GM19193 (cell line): Measurements from ENCODE around the gene HARS1.

ENCODE experiments used
- POLR2A ChIP-seq: IDR thresholded peaks from 4 replicates; pipeline ENCODE4 v1.6.1; 2011; ENCODE audit not compliant: insufficient read depth, insufficient read length; ENCODE audit errors: extremely low read depth

HARS1 gene

GRCh38 chr5:140690941-140691924 is at the start of gene HARS1, which contains the start of gene HARS2:
Gene HARS1, minus strand, starts transcription at chr5:140691370. Its CDS starts 66 bp downstream, at chr5:140691304.
Gene HARS2, plus strand, starts transcription at chr5:140691455. Its CDS starts 194 bp downstream, at chr5:140691649.
- TF ChIP-seq POLR2A: peak; percentile 96

GRCh38 chr5:140737486-140737885 is 46.3 kb upstream of the HARS1 start:
- TF ChIP-seq POLR2A: no peak

GRCh38 chr5:140734354-140734753 is 43.2 kb upstream of the HARS1 start:
- TF ChIP-seq POLR2A: no peak

GRCh38 chr5:140733098-140733497 is 41.9 kb upstream of the HARS1 start:
- no peak for TF ChIP-seq POLR2A

GRCh38 chr5:140725799-140726471 is 34.8 kb upstream of the HARS1 start:
- no peak for TF ChIP-seq POLR2A

- no peak for TF ChIP-seq POLR2A
These were observed 27.1 kb upstream of the HARS1 start for GRCh38 chr5:140718266-140718592.

GRCh38 chr5:140713562-140714094 is 22.5 kb upstream of the HARS1 start:
- TF ChIP-seq POLR2A: no peak

GRCh38 chr5:140711794-140712193 is 20.6 kb upstream of the HARS1 start:
- TF ChIP-seq POLR2A: no peak

- no peak for TF ChIP-seq POLR2A
These were observed 19.9 kb upstream of the HARS1 start for GRCh38 chr5:140710899-140711552.

- no peak for TF ChIP-seq POLR2A
These were observed 16.6 kb upstream of the HARS1 start for GRCh38 chr5:140707812-140708211.

- TF ChIP-seq POLR2A: peak; percentile 84
These were observed 9.3 kb upstream of the HARS1 start, which contains the start of gene ZMAT2 for GRCh38 chr5:140700177-140701144. Gene ZMAT2, plus strand, starts transcription at chr5:140700447. Its CDS starts 14 bp downstream, at chr5:140700461.

GRCh38 chr5:140696891-140697492 is 5.8 kb upstream of the HARS1 start:
- TF ChIP-seq POLR2A: no peak

GRCh38 chr5:140694276-140694675 is 3.1 kb upstream of the HARS1 start:
- no peak for TF ChIP-seq POLR2A

GRCh38 chr5:140690376-140690932 is 716 bp downstream of the HARS1 start:
- TF ChIP-seq POLR2A: no peak

GRCh38 chr5:140678993-140679392 is 12.2 kb downstream of the HARS1 start:
- TF ChIP-seq POLR2A: no peak
